DMS79 treated with DMSO at 0.1 percent for 48 hours (cell line): ENCODE results near the gene FAM117B.
"Not testable (repeated sequence)": the region's sequence is repeated elsewhere in the genome, so short reads cannot be mapped to it uniquely, and the experiment has no call there.

Experiments used
- DNase-seq: peaks from one replicate; lab custom pipeline; 2025; lab: John Stamatoyannopoulos, UW

The FAM117B gene

GRCh38 chr2:202703091-202703490, 68.3 kb downstream of the FAM117B start:
- DNase-seq = no peak

GRCh38 chr2:202704248-202704647, 69.5 kb downstream of the FAM117B start:
- DNase-seq = no peak

GRCh38 chr2:202705446-202706020, 70.8 kb downstream of the FAM117B start:
- no peak for DNase-seq

- not testable (repeated sequence) for DNase-seq
These were observed 80.5 kb downstream of the FAM117B start for GRCh38 chr2:202714971-202715935.

GRCh38 chr2:202716114-202716718, 81.4 kb downstream of the FAM117B start:
- DNase-seq = no peak

- no peak for DNase-seq
These were observed 82.3 kb downstream of the FAM117B start for GRCh38 chr2:202716953-202717597.

- DNase-seq = no peak
These were observed 83.0 kb downstream of the FAM117B start for GRCh38 chr2:202717598-202718310.

GRCh38 chr2:202718614-202719013, 83.8 kb downstream of the FAM117B start:
- no peak for DNase-seq

- no peak for DNase-seq
These were observed 85.5 kb downstream of the FAM117B start for GRCh38 chr2:202720226-202720625.

GRCh38 chr2:202721621-202722020, 86.9 kb downstream of the FAM117B start:
- DNase-seq = no peak

- no peak for DNase-seq
These were observed 89.0 kb downstream of the FAM117B start for GRCh38 chr2:202723746-202724145.

GRCh38 chr2:202726070-202726469, 91.3 kb downstream of the FAM117B start:
- no peak for DNase-seq

GRCh38 chr2:202736826-202737225, 102.1 kb downstream of the FAM117B start:
- no peak for DNase-seq

- DNase-seq = no peak
These were observed 108.8 kb downstream of the FAM117B start for GRCh38 chr2:202743613-202744012.

GRCh38 chr2:202749477-202749876, 114.7 kb downstream of the FAM117B start:
- no peak for DNase-seq

- no peak for DNase-seq
These were observed 116.1 kb downstream of the FAM117B start for GRCh38 chr2:202750763-202751427.

GRCh38 chr2:202752071-202752470, 117.3 kb downstream of the FAM117B start:
- no peak for DNase-seq

- DNase-seq = no peak
These were observed 120.2 kb downstream of the FAM117B start for GRCh38 chr2:202754936-202755335.

GRCh38 chr2:202756598-202756997, 121.8 kb downstream of the FAM117B start:
- DNase-seq = no peak

- DNase-seq = no peak
These were observed 122.6 kb downstream of the FAM117B start for GRCh38 chr2:202757339-202757738.

GRCh38 chr2:202758128-202758527, 123.4 kb downstream of the FAM117B start:
- no peak for DNase-seq
